NCI-H2196 (cell line): ENCODE data around the gene DYNC1H1.

Experiments
- DNase-seq: peaks from one replicate; lab custom pipeline; 2025; ENCODE audit not compliant: unreplicated experiment; lab: John Stamatoyannopoulos, UW

Gene DYNC1H1

GRCh38 chr14:101992708-101993107, 28.3 kb downstream of the DYNC1H1 start:
- DNase-seq = no peak

- DNase-seq = no peak
Measured at GRCh38 chr14:101997429-101998336, 33.3 kb downstream of the DYNC1H1 start.

GRCh38 chr14:102000902-102001301, 36.5 kb downstream of the DYNC1H1 start:
- DNase-seq = no peak

GRCh38 chr14:102005336-102005735, 41.0 kb downstream of the DYNC1H1 start:
- DNase-seq = no peak

GRCh38 chr14:102007916-102008418, 43.6 kb downstream of the DYNC1H1 start:
- DNase-seq = no peak

- DNase-seq = no peak
Measured at GRCh38 chr14:102008891-102009290, 44.5 kb downstream of the DYNC1H1 start.

- no peak for DNase-seq
Measured at GRCh38 chr14:102011631-102012030, 47.3 kb downstream of the DYNC1H1 start.

- DNase-seq = no peak
Measured at GRCh38 chr14:102012336-102012735, 48.0 kb downstream of the DYNC1H1 start.

GRCh38 chr14:102013669-102014200, 49.4 kb downstream of the DYNC1H1 start:
- DNase-seq = no peak

GRCh38 chr14:102015045-102015685, 50.8 kb downstream of the DYNC1H1 start:
- DNase-seq = no peak

- no peak for DNase-seq
Measured at GRCh38 chr14:102015771-102016170, 51.4 kb downstream of the DYNC1H1 start.

- DNase-seq = no peak
Measured at GRCh38 chr14:102016420-102017090, 52.2 kb downstream of the DYNC1H1 start.

GRCh38 chr14:102018251-102018650, 53.9 kb downstream of the DYNC1H1 start:
- no peak for DNase-seq

- no peak for DNase-seq
Measured at GRCh38 chr14:102019006-102019540, 54.7 kb downstream of the DYNC1H1 start.

- DNase-seq = no peak
Measured at GRCh38 chr14:102020058-102020971, 55.9 kb downstream of the DYNC1H1 start.

- DNase-seq = no peak
Measured at GRCh38 chr14:102026934-102027333, 62.6 kb downstream of the DYNC1H1 start.

GRCh38 chr14:102027951-102028350, 63.6 kb downstream of the DYNC1H1 start:
- no peak for DNase-seq

GRCh38 chr14:102028733-102029132, 64.4 kb downstream of the DYNC1H1 start:
- DNase-seq = no peak

GRCh38 chr14:102029956-102030355, 65.6 kb downstream of the DYNC1H1 start:
- no peak for DNase-seq

- DNase-seq = no peak
Measured at GRCh38 chr14:102033241-102033640, 68.9 kb downstream of the DYNC1H1 start.
